ENCODE results near the gene MAZ. TPM values are rescaled to one million over a fixed set of nuclear protein-coding genes. Genes with fewer than 3 reads are reported as not detected.

The MAZ gene
- total and polyA plus RNA-seq, 2 of the 13 experiments (the other 11 are each of a cell fraction or from before 2014, with no cell fraction given), result 203 to 277 TPM

DNA sequence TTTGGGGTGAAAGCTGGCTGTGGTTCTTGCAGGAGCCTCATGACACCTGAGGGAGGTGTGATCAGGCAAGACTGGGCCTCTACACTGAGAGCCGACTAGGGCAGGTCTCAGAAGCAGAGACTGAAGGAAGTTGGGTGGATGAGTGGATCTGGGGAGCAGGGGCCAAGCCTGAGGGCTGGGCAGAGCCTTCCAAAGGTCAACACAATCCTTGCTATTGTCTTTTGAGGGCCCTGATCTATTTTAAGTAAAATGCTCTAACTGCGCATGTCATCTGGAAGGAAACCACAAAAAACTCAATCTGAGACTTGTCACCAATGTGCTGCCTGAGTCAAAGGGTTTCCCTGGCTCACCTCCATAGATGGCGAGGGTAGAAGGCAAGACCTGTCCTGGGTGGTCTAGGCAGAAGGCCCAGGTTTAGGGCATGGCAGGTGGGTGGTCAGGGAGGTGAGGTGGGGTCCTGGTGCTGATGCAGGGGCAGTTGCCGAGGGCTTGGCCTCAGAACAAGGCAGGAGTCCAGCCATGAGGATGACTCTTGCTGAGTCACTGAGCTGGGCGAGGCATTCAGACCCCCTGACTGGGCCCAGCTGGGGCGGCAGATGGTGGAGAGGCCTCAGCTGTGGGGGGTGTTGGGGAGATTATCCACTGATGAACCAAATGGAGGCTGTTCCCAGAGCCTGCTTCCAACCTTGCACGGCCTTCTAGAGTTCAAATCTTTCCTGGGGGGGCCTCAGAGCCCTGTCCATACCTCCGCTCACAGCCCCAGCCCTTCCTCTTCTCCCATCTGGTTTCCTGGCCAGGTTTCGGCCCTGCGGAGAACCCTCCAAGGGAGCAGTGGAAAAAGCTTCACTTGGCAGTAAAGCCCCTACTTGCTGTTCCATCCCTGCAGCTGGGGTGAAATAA is 19.1 kb downstream of the MAZ start (continued):
- TF ChIP-seq, protein P1, sequence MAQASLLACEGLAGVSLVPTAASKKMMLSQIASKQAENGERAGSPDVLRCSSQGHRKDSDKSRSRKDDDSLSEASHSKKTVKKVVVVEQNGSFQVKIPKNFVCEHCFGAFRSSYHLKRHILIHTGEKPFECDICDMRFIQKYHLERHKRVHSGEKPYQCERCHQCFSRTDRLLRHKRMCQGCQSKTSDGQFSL (CRISPR knock-in tag; IDR thresholded peaks at IDR 0.05), result no peak
- TF ChIP-seq NFRKB (IDR thresholded peaks at IDR 0.05) (no peak), ZNF883 (CRISPR knock-in tag; IDR thresholded peaks at IDR 0.05; ENCODE audit: not compliant biosample characterization) (no peak), ZNF790 (CRISPR knock-in tag; IDR thresholded peaks at IDR 0.05; ENCODE audit: borderline replicate concordance) (no peak), BRD4 (CRISPR knock-in tag; IDR thresholded peaks at IDR 0.05) (0 out of 2 replicates have a peak, but pooled peaks have one; percentile 43), ELF4 (CRISPR knock-in tag; IDR thresholded peaks at IDR 0.05; ENCODE audit: borderline replicate concordance) (no peak), FOSL2 (CRISPR knock-in tag; IDR thresholded peaks at IDR 0.05) (peak; percentile 68), DNMT3B (CRISPR knock-in tag; conservative IDR thresholded peaks at IDR 0.05) (no peak), GFI1 (CRISPR knock-in tag; IDR thresholded peaks at IDR 0.05; ENCODE audit: borderline replicate concordance) (no peak), PHB2 (IDR thresholded peaks at IDR 0.05; ENCODE audit: partially characterized antibody) (no peak), ZNF510 (CRISPR knock-in tag; IDR thresholded peaks at IDR 0.05; ENCODE audit: low read depth) (no peak), ZNF326 (CRISPR knock-in tag; IDR thresholded peaks at IDR 0.05; ENCODE audit: borderline replicate concordance) (peak; percentile 28; the same call in 1 of the 2 replicates), KDM2A (CRISPR knock-in tag; IDR thresholded peaks at IDR 0.05; ENCODE audit: borderline replicate concordance, low read depth) (peak; percentile 14; the same call in 1 of the 2 replicates)
- TF ChIP-seq, protein P2, sequence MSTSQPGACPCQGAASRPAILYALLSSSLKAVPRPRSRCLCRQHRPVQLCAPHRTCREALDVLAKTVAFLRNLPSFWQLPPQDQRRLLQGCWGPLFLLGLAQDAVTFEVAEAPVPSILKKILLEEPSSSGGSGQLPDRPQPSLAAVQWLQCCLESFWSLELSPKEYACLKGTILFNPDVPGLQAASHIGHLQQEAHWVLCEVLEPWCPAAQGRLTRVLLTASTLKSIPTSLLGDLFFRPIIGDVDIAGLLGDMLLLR (CRISPR knock-in tag; IDR thresholded peaks at IDR 0.05), result no peak
- TF ChIP-seq, protein P3, sequence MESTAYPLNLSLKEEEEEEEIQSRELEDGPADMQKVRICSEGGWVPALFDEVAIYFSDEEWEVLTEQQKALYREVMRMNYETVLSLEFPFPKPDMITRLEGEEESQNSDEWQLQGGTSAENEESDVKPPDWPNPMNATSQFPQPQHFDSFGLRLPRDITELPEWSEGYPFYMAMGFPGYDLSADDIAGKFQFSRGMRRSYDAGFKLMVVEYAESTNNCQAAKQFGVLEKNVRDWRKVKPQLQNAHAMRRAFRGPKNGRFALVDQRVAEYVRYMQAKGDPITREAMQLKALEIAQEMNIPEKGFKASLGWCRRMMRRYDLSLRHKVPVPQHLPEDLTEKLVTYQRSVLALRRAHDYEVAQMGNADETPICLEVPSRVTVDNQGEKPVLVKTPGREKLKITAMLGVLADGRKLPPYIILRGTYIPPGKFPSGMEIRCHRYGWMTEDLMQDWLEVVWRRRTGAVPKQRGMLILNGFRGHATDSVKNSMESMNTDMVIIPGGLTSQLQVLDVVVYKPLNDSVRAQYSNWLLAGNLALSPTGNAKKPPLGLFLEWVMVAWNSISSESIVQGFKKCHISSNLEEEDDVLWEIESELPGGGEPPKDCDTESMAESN (CRISPR knock-in tag; conservative IDR thresholded peaks at IDR 0.05), result no peak
- TF ChIP-seq, protein P4, sequence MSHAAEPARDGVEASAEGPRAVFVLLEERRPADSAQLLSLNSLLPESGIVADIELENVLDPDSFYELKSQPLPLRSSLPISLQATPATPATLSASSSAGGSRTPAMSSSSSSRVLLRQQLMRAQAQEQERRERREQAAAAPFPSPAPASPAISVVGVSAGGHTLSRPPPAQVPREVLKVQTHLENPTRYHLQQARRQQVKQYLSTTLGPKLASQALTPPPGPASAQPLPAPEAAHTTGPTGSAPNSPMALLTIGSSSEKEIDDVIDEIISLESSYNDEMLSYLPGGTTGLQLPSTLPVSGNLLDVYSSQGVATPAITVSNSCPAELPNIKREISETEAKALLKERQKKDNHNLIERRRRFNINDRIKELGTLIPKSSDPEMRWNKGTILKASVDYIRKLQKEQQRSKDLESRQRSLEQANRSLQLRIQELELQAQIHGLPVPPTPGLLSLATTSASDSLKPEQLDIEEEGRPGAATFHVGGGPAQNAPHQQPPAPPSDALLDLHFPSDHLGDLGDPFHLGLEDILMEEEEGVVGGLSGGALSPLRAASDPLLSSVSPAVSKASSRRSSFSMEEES (CRISPR knock-in tag; IDR thresholded peaks at IDR 0.05), result no peak

All from HepG2 (cell line).